GM23338 (cell line): ENCODE data around the gene ATP23. TPM values are rescaled to one million over a fixed set of nuclear protein-coding genes. Genes with fewer than 3 reads are reported as not detected.

ENCODE experiments used
- ATAC-seq: fragments of 200-7000 bp; cut with Tn5 transposase; 3 replicates; pipeline ENCODE4 v1.9.1; 2020
- DNase-seq: peaks from one replicate; pipeline ENCODE4 v3.0.0-alpha.2; 2015; ENCODE audit warnings: low spot score
- H2AFZ ChIP-seq: fragments of 200-600 bp; sonication (generic); 2 replicates; pipeline ENCODE4 v1.8.0; 2016; ENCODE audit warnings: antibody characterized with exemption, mild to moderate bottlenecking, moderate library complexity
- H3F3A ChIP-seq: fragments of 200-600 bp; sonication (generic); replicated peaks from 2 replicates; pipeline ENCODE4 v1.8.0; 2017; ENCODE audit warnings: antibody characterized with exemption, mixed run types, low read depth
- H3K27ac ChIP-seq: fragments of 200-600 bp; sonication (generic); 2 replicates; pipeline ENCODE4 v1.6.1; 2016; ENCODE audit warnings: low read depth
- H3K27me3 ChIP-seq: fragments of 200-600 bp; sonication (generic); 2 replicates; pipeline ENCODE4 v1.8.0; 2016; ENCODE audit warnings: mild to moderate bottlenecking, mixed run types, moderate library complexity; ENCODE audit not compliant: insufficient read depth
- H3K36me3 ChIP-seq: fragments of 200-600 bp; sonication (generic); 2 replicates; pipeline ENCODE4 v1.8.0; 2016; ENCODE audit warnings: mild to moderate bottlenecking; ENCODE audit not compliant: insufficient read depth
- H3K4me1 ChIP-seq: fragments of 200-600 bp; sonication (generic); 2 replicates; pipeline ENCODE4 v1.8.0; 2016; ENCODE audit warnings: mild to moderate bottlenecking, moderate library complexity; ENCODE audit not compliant: insufficient read depth
- H3K4me2 ChIP-seq: fragments of 200-600 bp; sonication (generic); 2 replicates; pipeline ENCODE4 v1.7.1; 2017; ENCODE audit warnings: mixed run types
- H3K4me3 ChIP-seq: fragments of 200-600 bp; sonication (generic); 2 replicates; pipeline ENCODE4 v1.6.1; 2016; ENCODE audit warnings: mixed run types
- H3K79me2 ChIP-seq: fragments of 200-600 bp; sonication (generic); replicated peaks from 2 replicates; pipeline ENCODE4 v1.8.0; 2017; ENCODE audit warnings: mild to moderate bottlenecking; ENCODE audit not compliant: insufficient read depth
- H3K9me2 ChIP-seq: fragments of 200-600 bp; sonication (generic); 2 replicates; pipeline ENCODE4 v1.8.0; 2017; ENCODE audit not compliant: insufficient read depth
- H4K20me1 ChIP-seq: fragments of 200-600 bp; sonication (generic); replicated peaks from 2 replicates; pipeline ENCODE4 v1.8.0; 2017; ENCODE audit warnings: mild to moderate bottlenecking; ENCODE audit not compliant: insufficient read depth
- H3K27ac Mint-ChIP-seq: 2 replicates; pipeline ENCODE4 v1.8.0; 2020; ENCODE audit warnings: inconsistent platforms, mild to moderate bottlenecking, moderate library complexity, mixed read lengths
- H3K27me3 Mint-ChIP-seq: 3 replicates; pipeline ENCODE4 v1.8.0; 2022; ENCODE audit warnings: low read depth, mild to moderate bottlenecking, moderate library complexity, mixed read lengths, inconsistent platforms; ENCODE audit not compliant: insufficient read depth, poor library complexity
- H3K36me3 Mint-ChIP-seq: 3 replicates; pipeline ENCODE4 v1.8.0; 2021; ENCODE audit warnings: low read depth, mild to moderate bottlenecking, inconsistent platforms, moderate library complexity, mixed read lengths
- H3K4me1 Mint-ChIP-seq: 3 replicates; pipeline ENCODE4 v1.8.0; 2020; ENCODE audit warnings: mild to moderate bottlenecking, inconsistent platforms, mixed read lengths
- H3K4me3 Mint-ChIP-seq: 3 replicates; pipeline ENCODE4 v1.8.0; 2021; ENCODE audit warnings: moderate library complexity, mild to moderate bottlenecking, inconsistent platforms, mixed read lengths
- H3K9me3 Mint-ChIP-seq: 3 replicates; pipeline ENCODE4 v1.8.0; 2020; ENCODE audit warnings: moderate library complexity, mild to moderate bottlenecking, inconsistent platforms, mixed read lengths
- CREB1 ChIP-seq: fragments of 250-450 bp; sonication (Bioruptor Pico); IDR thresholded peaks from 2 replicates; pipeline ENCODE4 v1.5.0; 2020; ENCODE audit warnings: low read depth, mild to moderate bottlenecking, moderate library complexity
- CTCF ChIP-seq, 2 experiments: fragments of 200-600 bp in 1 of 2; sonication (generic) in 1 of 2; conservative IDR thresholded peaks; 2 replicates each; pipeline versions ENCODE4 v1.5.1 to v1.6.1; 2016 to 2017; ENCODE audit warnings: antibody characterized with exemption in 2 of 2, low read depth in 2 of 2, mild to moderate bottlenecking in 2 of 2, moderate library complexity in 1 of 2
- ETS1 ChIP-seq: IDR thresholded peaks from 2 replicates; pipeline ENCODE4 v1.6.1; 2016; ENCODE audit warnings: antibody characterized with exemption
- EZH2 ChIP-seq: fragments of 200-600 bp; sonication (generic); IDR thresholded peaks from one replicate; pipeline ENCODE4 v1.8.0; 2017; ENCODE audit warnings: antibody characterized with exemption, mild to moderate bottlenecking, low read depth; ENCODE audit not compliant: unreplicated experiment
- EZH2phosphoT487 ChIP-seq: fragments of 200-600 bp; sonication (generic); IDR thresholded peaks from one replicate; pipeline ENCODE4 v1.8.1; 2018; ENCODE audit warnings: antibody characterized with exemption; ENCODE audit not compliant: unreplicated experiment
- JUNB ChIP-seq: IDR thresholded peaks from one replicate; pipeline ENCODE4 v1.6.1; 2016; ENCODE audit warnings: antibody characterized with exemption; ENCODE audit not compliant: unreplicated experiment
- NANOG ChIP-seq: IDR thresholded peaks from 2 replicates; pipeline ENCODE4 v1.6.1; 2016; ENCODE audit warnings: antibody characterized with exemption, borderline replicate concordance
- POLR2AphosphoS5 ChIP-seq: IDR thresholded peaks from 2 replicates; pipeline ENCODE4 v1.6.1; 2016; ENCODE audit warnings: antibody characterized with exemption, low read depth
- ZNF114 ChIP-seq: fragments of 250-450 bp; sonication (Bioruptor Pico); IDR thresholded peaks from 2 replicates; pipeline ENCODE4 v1.5.0; 2020; ENCODE audit warnings: mild to moderate bottlenecking, moderate library complexity
- ZNF331 ChIP-seq: fragments of 250-450 bp; sonication (Bioruptor Pico); IDR thresholded peaks from 2 replicates; pipeline ENCODE4 v1.5.0; 2020; ENCODE audit warnings: low read depth, mild to moderate bottlenecking, moderate library complexity
- polyA plus RNA-seq: library from polyadenylated mRNA; unstranded; fragments of >200 nt; fragmentation: Nextera tagmentation; extraction: Ambion mirVana; gene quantifications from 2 replicates; pipeline ENCODE4 v1.2.1, GENCODE V29; 2016
- total RNA-seq: library from RNA; depleted of rRNA; stranded (reverse); fragments of >200 nt; shearing (Covaris generic); gene quantifications from 2 replicates; pipeline ENCODE4 v1.2.3, GENCODE V29; 2014
- TF ChIP-seq, protein P1 (sequence below): IDR thresholded peaks from one replicate; pipeline ENCODE4 v1.6.1; 2018; ENCODE audit warnings: antibody characterized with exemption; ENCODE audit not compliant: unreplicated experiment

ATP23 gene
- total and polyA plus RNA-seq, 2 experiments from 2014 or later, result 14.7 to 21.0 TPM

DNA sequence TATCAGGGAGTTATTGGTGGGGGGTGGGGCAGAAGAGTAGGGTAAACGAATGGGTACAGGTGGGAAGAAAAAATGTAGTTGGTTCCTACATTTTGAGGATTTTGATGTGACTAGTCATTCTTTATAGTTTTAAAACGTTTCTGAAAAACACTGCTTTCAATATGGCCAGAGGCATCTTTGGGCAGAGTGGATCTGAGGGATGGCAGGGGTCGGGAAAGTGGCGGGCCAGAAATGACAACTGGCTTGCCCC, 527 bp upstream of the ATP23 start (continued):
- TF ChIP-seq, protein P1, sequence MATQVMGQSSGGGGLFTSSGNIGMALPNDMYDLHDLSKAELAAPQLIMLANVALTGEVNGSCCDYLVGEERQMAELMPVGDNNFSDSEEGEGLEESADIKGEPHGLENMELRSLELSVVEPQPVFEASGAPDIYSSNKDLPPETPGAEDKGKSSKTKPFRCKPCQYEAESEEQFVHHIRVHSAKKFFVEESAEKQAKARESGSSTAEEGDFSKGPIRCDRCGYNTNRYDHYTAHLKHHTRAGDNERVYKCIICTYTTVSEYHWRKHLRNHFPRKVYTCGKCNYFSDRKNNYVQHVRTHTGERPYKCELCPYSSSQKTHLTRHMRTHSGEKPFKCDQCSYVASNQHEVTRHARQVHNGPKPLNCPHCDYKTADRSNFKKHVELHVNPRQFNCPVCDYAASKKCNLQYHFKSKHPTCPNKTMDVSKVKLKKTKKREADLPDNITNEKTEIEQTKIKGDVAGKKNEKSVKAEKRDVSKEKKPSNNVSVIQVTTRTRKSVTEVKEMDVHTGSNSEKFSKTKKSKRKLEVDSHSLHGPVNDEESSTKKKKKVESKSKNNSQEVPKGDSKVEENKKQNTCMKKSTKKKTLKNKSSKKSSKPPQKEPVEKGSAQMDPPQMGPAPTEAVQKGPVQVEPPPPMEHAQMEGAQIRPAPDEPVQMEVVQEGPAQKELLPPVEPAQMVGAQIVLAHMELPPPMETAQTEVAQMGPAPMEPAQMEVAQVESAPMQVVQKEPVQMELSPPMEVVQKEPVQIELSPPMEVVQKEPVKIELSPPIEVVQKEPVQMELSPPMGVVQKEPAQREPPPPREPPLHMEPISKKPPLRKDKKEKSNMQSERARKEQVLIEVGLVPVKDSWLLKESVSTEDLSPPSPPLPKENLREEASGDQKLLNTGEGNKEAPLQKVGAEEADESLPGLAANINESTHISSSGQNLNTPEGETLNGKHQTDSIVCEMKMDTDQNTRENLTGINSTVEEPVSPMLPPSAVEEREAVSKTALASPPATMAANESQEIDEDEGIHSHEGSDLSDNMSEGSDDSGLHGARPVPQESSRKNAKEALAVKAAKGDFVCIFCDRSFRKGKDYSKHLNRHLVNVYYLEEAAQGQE, result no peak
- TF ChIP-seq NANOG (no peak), POLR2AphosphoS5 (no peak), CTCF (conservative IDR thresholded peaks at IDR 0.05; ENCODE audit: low read depth in 2 of 2) (no peak), CREB1 (CRISPR knock-in tag) (no peak), ETS1 (no peak), ZNF114 (CRISPR knock-in tag) (no peak), EZH2phosphoT487 (no peak), ZNF331 (no peak)

GRCh38 chr12:57943438-57944080, 2.2 kb downstream of the ATP23 start:
- Histone ChIP-seq H3K4me1 (peaks cover 6% of the 10 kb centered on the region), H2AFZ (no peak overlapping the region), H3K27me3 (peaks cover 4% of the 10 kb centered on the region; the same call in 1 of the 2 replicates), H3F3A (peaks cover 4% of the 10 kb centered on the region), H3K27ac (no peak overlapping the region), H4K20me1 (no peaks in the 10 kb centered on the region), H3K9me2 (no peaks in the 10 kb centered on the region), H3K4me2 (no peak overlapping the region), H3K4me3 (no peak overlapping the region), H3K36me3 (no peaks in the 10 kb centered on the region), H3K79me2 (no peaks in the 10 kb centered on the region)
- no peak for ATAC-seq
- Mint-ChIP-seq H3K4me1 (peaks cover 10% of the 10 kb centered on the region), H3K27ac (no peak overlapping the region), H3K4me3 (no peak overlapping the region), H3K36me3 (no peaks in the 10 kb centered on the region; the same call in 2 of the 3 replicates), H3K27me3 (peaks cover 9% of the 10 kb centered on the region), H3K9me3 (no peaks in the 10 kb centered on the region)
- DNase-seq, result no peak
- no peak for TF ChIP-seq JUNB
- TF ChIP-seq EZH2, result no peak
- TF ChIP-seq, protein P1, result no peak
